SK-N-SH (cell line): Measurements from ENCODE around the gene CCND1.

Source experiments
- CHD2 ChIP-seq: fragments of 150-350 bp; IDR thresholded peaks from 2 replicates; pipeline ENCODE4 v1.6.1; 2018; ENCODE audit warnings: low read length; ENCODE audit not compliant: partially characterized antibody
- CTCF ChIP-seq: fragments of 200-600 bp; sonication (generic); IDR thresholded peaks from 2 replicates; pipeline ENCODE4 v1.6.1; 2017; ENCODE audit warnings: antibody characterized with exemption, mild to moderate bottlenecking, moderate library complexity
- EP300 ChIP-seq, 2 experiments: IDR thresholded peaks; 2 replicates each; pipeline versions ENCODE4 v1.4.0 to v1.6.1; 2012; ENCODE audit warnings: borderline replicate concordance in 1 of 2, low read depth in 1 of 2, low read length in 1 of 2
- FOXJ3 ChIP-seq: sonication (generic); formaldehyde crosslinking; IDR thresholded peaks from 2 replicates; pipeline ENCODE4 v1.5.1; 2020; ENCODE audit warnings: mild to moderate bottlenecking, missing genetic modification reagents
- GATA2 ChIP-seq: sonication (generic); formaldehyde crosslinking; IDR thresholded peaks from 2 replicates; pipeline ENCODE4 v1.5.0; 2020; ENCODE audit warnings: mild to moderate bottlenecking, missing genetic modification reagents
- MEF2A ChIP-seq: IDR thresholded peaks from 2 replicates; pipeline ENCODE4 v1.4.0; 2012; ENCODE audit warnings: low read depth, borderline replicate concordance
- NFIC ChIP-seq: IDR thresholded peaks from 2 replicates; pipeline ENCODE4 v1.4.0; 2012; ENCODE audit warnings: borderline replicate concordance
- POLR2AphosphoS5 ChIP-seq: IDR thresholded peaks from 2 replicates; pipeline ENCODE4 v1.6.1; 2012; ENCODE audit warnings: low read depth, low read length
- TAF1 ChIP-seq: IDR thresholded peaks from 2 replicates; pipeline ENCODE4 v1.6.1; 2012; ENCODE audit warnings: low read depth, mild to moderate bottlenecking, low read length, moderate library complexity, borderline replicate concordance

GRCh38 chr11:69644071-69644961 is 3.4 kb downstream of the CCND1 start:
- no peak for TF ChIP-seq EP300 (IDR thresholded peaks at IDR 0.05; ENCODE audit: borderline replicate concordance in 1 of 2, low read depth in 1 of 2, low read length in 1 of 2)
- peak; percentile 25; the same call in 1 of the 2 replicates for TF ChIP-seq POLR2AphosphoS5
- TF ChIP-seq CTCF, result peak; percentile 44
- TF ChIP-seq TAF1, result no peak
- TF ChIP-seq NFIC, result peak; percentile 63
- TF ChIP-seq GATA2 (CRISPR knock-in tag), result no peak
- TF ChIP-seq MEF2A, result no peak
- no peak for TF ChIP-seq FOXJ3 (CRISPR knock-in tag)
- TF ChIP-seq CHD2, result no peak
